BJ (cell line): ENCODE measurements around the gene DALRD3. TPM values are rescaled to one million over a fixed set of nuclear protein-coding genes. Genes with fewer than 3 reads are reported as not detected.
A peak's percentile ranks its signal among the peaks of the same experiment; 100 is the strongest.

Source experiments
- CTCF ChIA-PET: fragments of 350-600 bp; formaldehyde crosslinking; extraction: SDS; loops from one replicate; lab custom pipeline; 2021; ENCODE audit warnings: antibody characterized with exemption, inconsistent platforms; lab: Yijun Ruan, JAX
- POLR2A ChIA-PET: fragments of 300-600 bp; sonication (Branson Sonifier 250); formaldehyde crosslinking; extraction: SDS; loops from one replicate; lab custom pipeline; 2021; ENCODE audit warnings: antibody characterized with exemption; lab: Charles Lee
- DNase-seq: peaks from one replicate; pipeline ENCODE4 v3.0.0-alpha.2; 2011; ENCODE audit warnings: low read depth
- H3K27me3 ChIP-seq: 2 replicates; pipeline ENCODE4 v1.6.0; 2011; ENCODE audit warnings: low read length; ENCODE audit not compliant: control insufficient read depth, insufficient read depth
- H3K36me3 ChIP-seq: 2 replicates; pipeline ENCODE4 v1.5.1; 2011; ENCODE audit warnings: low read length; ENCODE audit not compliant: control insufficient read depth, insufficient read depth
- H3K4me3 ChIP-seq: 2 replicates; pipeline ENCODE4 v1.5.1; 2011; ENCODE audit warnings: low read depth, mild to moderate bottlenecking, control low read depth, low read length
- CTCF ChIP-seq: IDR thresholded peaks from 2 replicates; pipeline ENCODE4 v1.5.1; 2011; ENCODE audit warnings: low read depth, mild to moderate bottlenecking, control low read depth, inconsistent platforms, low read length, moderate library complexity; ENCODE audit not compliant: insufficient read depth
- polyA plus RNA-seq: library from polyadenylated mRNA; depleted of rRNA; stranded (reverse); fragments of >200 nt; gene quantifications from 2 replicates; pipeline ENCODE4 v1.2.3, GENCODE V29; 2011

DALRD3 gene
- polyA plus RNA-seq, 1 experiment: 59.6 TPM

DNA sequence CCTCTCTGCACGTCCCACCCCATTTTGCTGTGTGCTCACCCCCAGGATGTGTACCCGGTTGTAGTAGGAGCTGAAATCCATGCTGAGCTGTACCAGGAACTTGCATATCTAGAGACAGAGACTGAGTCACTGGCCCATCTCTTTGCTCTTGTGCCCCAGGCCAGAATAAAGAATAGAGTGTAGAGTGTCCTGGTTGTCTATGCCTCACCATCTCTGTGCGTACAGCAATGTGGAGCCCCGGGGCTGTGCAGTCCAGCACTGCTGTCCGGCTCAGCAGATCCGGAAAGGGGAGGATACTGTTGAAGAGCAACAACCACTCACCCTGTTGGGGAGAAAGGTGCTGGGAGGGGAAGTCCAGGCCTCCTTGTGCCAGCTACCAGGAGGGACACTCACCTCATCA lies 2.6 kb downstream of the DALRD3 start:
- DNase-seq: no peak
- no peak for TF ChIP-seq CTCF
- Histone ChIP-seq H3K27me3 (no peaks in the 10 kb centered on the region), H3K4me3 (no peak overlapping the region), H3K36me3 (peaks cover 37% of the 10 kb centered on the region)
- ChIA-PET CTCF (interaction anchor here (0.7 kb wide), 1 partner anchor 83 kb away, joined by 3 read pairs; no protein-coding TSS in a partner anchor), POLR2A (no interaction called here)

GRCh38 chr3:49015072-49015471 lies 3.3 kb downstream of the DALRD3 start:
- TF ChIP-seq CTCF: no peak
- no peaks in the 10 kb centered on the region for H3K27me3 ChIP-seq
- DNase-seq: no peak
- ChIA-PET CTCF (interaction anchor here (0.7 to 1.5 kb wide), 2 partner anchors 27 to 82 kb away, joined by 3 to 7 read pairs; no protein-coding TSS in a partner anchor), POLR2A (no interaction called here)
- H3K4me3 ChIP-seq: no peak overlapping the region
- peaks cover 40% of the 10 kb centered on the region for H3K36me3 ChIP-seq

DNA sequence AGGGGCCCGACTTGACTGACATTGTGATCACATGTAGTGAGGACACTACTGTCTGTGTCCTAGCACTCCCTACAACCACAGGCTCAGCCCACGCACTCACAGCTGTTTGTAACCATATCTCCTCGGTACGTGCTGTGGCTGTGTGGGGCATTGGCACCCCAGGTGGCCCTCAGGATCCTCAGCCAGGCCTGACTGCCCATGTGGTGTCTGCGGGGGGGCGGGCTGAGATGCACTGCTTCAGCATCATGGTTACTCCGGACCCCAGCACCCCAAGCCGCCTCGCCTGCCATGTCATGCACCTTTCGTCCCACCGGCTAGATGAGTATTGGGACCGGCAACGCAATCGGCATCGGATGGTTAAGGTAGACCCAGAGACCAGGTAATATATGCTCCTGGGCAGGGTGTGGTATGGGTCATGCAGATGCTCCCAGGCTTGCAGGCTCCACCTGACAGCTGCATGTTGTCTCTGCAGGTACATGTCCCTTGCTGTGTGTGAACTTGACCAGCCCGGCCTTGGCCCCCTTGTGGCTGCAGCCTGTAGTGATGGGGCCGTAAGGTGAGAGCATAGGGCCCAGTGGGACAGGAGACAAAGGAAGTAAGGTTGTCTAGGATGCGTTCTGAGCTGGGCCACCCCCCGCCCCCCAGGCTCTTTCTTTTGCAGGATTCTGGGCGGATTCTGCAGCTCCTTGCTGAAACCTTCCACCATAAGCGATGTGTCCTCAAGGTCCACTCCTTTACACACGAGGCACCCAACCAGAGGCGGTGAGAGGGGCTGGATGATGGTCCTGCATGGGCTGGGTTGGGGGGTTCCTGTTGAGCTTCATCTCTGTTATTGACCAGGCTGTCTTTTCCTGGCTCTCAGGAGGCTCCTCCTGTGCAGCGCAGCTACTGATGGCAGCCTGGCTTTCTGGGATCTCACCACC lies 4.4 kb downstream of the DALRD3 start:
- ChIA-PET CTCF (interaction anchor here (0.6 to 1.5 kb wide), 4 partner anchors 9 to 26 kb away, joined by 3 to 7 read pairs (median 4); partner anchors contain the start of gene P4HTM), POLR2A (no interaction called here)
- Histone ChIP-seq H3K4me3 (no peak overlapping the region), H3K27me3 (no peaks in the 10 kb centered on the region), H3K36me3 (peaks cover 41% of the 10 kb centered on the region)
- TF ChIP-seq CTCF: peak; percentile 73
- DNase-seq: no peak

- peaks cover 42% of the 10 kb centered on the region for H3K36me3 ChIP-seq
Observed at GRCh38 chr3:49013113-49013737, 5.2 kb downstream of the DALRD3 start.

More at GRCh38 chr3:49013113-49013737, 5.2 kb downstream of the DALRD3 start:
- POLR2A ChIA-PET: no interaction called here
- TF ChIP-seq CTCF: no peak
- Histone ChIP-seq H3K4me3 (no peak overlapping the region), H3K27me3 (no peaks in the 10 kb centered on the region)
- no peak for DNase-seq
- CTCF ChIA-PET: interaction anchor here (0.6 to 3.3 kb wide), 5 partner anchors 8 to 261 kb away, joined by 3 to 21 read pairs (median 4); partner anchors contain the start of genes NDUFAF3 and P4HTM
